Naive thymus-derived CD8-positive, alpha-beta T cell (primary cell): ENCODE data around the gene PAF1. TPM values are rescaled to one million over a fixed set of nuclear protein-coding genes. Genes with fewer than 3 reads are reported as not detected.

Source experiments
- ATAC-seq, 2 donors: fragments of 150-1000 bp; cut with Tn5 transposase in 1 of 2; sonication (Bioruptor Pico), chemical (Tn5 transposase) in 1 of 2; 1 replicate in 1 of 2; 2 replicates in 1 of 2; pipeline ENCODE4 v1.10.0; 2021; ENCODE audit warnings: mild to moderate bottlenecking in 2 of 2, moderate library complexity in 2 of 2
- POLR2A ChIA-PET: fragments of 350-600 bp; sonication (Branson Sonifier 250); formaldehyde crosslinking; loops from one replicate; lab custom pipeline; 2021; ENCODE audit warnings: antibody characterized with exemption; lab: Charles Lee
- DNase-seq, 10 donors: peaks; one replicate each; pipeline versions ENCODE4 v3.0.0 to v3.0.0-alpha.2; 2020 to 2022
- H3K27ac Mint-ChIP-seq, 10 donors: one replicate each; pipeline ENCODE4 v1.8.0; 2020 to 2022; ENCODE audit warnings: mild to moderate bottlenecking in 10 of 10, mixed read lengths in 10 of 10, moderate library complexity in 4 of 10, inconsistent platforms in 1 of 10
- H3K27me3 Mint-ChIP-seq, 5 donors: one replicate each; pipeline ENCODE4 v1.8.0; 2021 to 2022; ENCODE audit warnings: mixed read lengths in 5 of 5
- H3K36me3 Mint-ChIP-seq, 3 donors: one replicate each; pipeline ENCODE4 v1.8.0; 2020 to 2022; ENCODE audit warnings: mixed read lengths in 3 of 3, mild to moderate bottlenecking in 2 of 3, inconsistent platforms in 1 of 3
- H3K4me1 Mint-ChIP-seq, 4 donors: one replicate each; pipeline ENCODE4 v1.8.0; 2021 to 2022; ENCODE audit warnings: mixed read lengths in 4 of 4
- H3K4me3 Mint-ChIP-seq, 10 donors: one replicate each; pipeline ENCODE4 v1.8.0; 2020 to 2022; ENCODE audit warnings: mild to moderate bottlenecking in 10 of 10, mixed read lengths in 10 of 10, moderate library complexity in 6 of 10, inconsistent platforms in 1 of 10
- H3K9me3 Mint-ChIP-seq, 9 donors: one replicate each; pipeline ENCODE4 v1.8.0; 2020 to 2022; ENCODE audit warnings: mixed read lengths in 9 of 9, mild to moderate bottlenecking in 3 of 9, inconsistent platforms in 1 of 9, moderate library complexity in 1 of 9
- polyA plus RNA-seq, 3 donors: library from polyadenylated mRNA; unstranded; fragments of 300-500 nt; fragmentation: Illumina TruSeq; gene quantifications; one replicate each; pipeline ENCODE4 v1.2.3, GENCODE V29; 2021
- total RNA-seq, 8 experiments: library from RNA in 2 of 8; stranded (reverse) in 2 of 8; gene quantifications; one replicate each; pipeline ENCODE4 v1.2.3 and lab custom pipeline; 2021 to 2026

PAF1 gene
- total and polyA plus RNA-seq, 5 experiments from 2014 or later = 30.7 to 53.0 (median 44.4) TPM

- Mint-ChIP-seq H3K36me3 (peaks cover 0 to 67% (median 19%) of the 10 kb centered on the region in 3 donors), H3K4me3 (peak overlapping the region; percentile 95 to 98 (median 98)), H3K27me3 (no peaks in the 10 kb centered on the region), H3K4me1 (peaks cover 15 to 52% (median 46%) of the 10 kb centered on the region in 4 donors), H3K27ac (peak overlapping the region; percentile 94 to 100 (median 100)), H3K9me3 (no peaks in the 10 kb centered on the region)
- ATAC-seq (no peak), DNase-seq (no peak)
- POLR2A ChIA-PET = interaction anchor here (1.0 to 4.6 kb wide), 9 partner anchors 16 to 143 kb away, joined by 3 to 118 read pairs (median 5); partner anchors contain the start of genes EID2B, GMFG, PLEKHG2 and RPS16
Observed at GRCh38 chr19:39389631-39390414, 1.1 kb downstream of the PAF1 start.

- peaks cover 0 to 66% (median 19%) of the 10 kb centered on the region in 3 donors for H3K36me3 Mint-ChIP-seq
- H3K4me1 Mint-ChIP-seq = peaks cover 14 to 46% (median 42%) of the 10 kb centered on the region in 4 donors
- peak overlapping the region in 9 of 10 donors; percentile 77 to 100 (median 99) for H3K27ac Mint-ChIP-seq
- peak overlapping the region in 5 of 10 donors; percentile 12 to 77 (median 23) for H3K4me3 Mint-ChIP-seq
- no peaks in the 10 kb centered on the region for H3K9me3 Mint-ChIP-seq
- no peak for DNase-seq
- no peak for ATAC-seq
- H3K27me3 Mint-ChIP-seq = no peaks in the 10 kb centered on the region
- POLR2A ChIA-PET = interaction anchor here (1.8 to 3.8 kb wide), 2 partner anchors 17 to 24 kb away, joined by 5 to 118 read pairs; partner anchors contain the start of genes PLEKHG2 and ZFP36
Observed at GRCh38 chr19:39388657-39389056, 2.2 kb downstream of the PAF1 start.

GRCh38 chr19:39386557-39386956 is 4.3 kb downstream of the PAF1 start:
- H3K4me1 Mint-ChIP-seq = peaks cover 16 to 40% (median 28%) of the 10 kb centered on the region in 4 donors
- POLR2A ChIA-PET = interaction anchor here (0.5 kb wide), 1 partner anchor 576 kb away, joined by 4 read pairs; no protein-coding TSS in a partner anchor
- ATAC-seq = no peak
- peak overlapping the region in 3 of 10 donors; percentile 13 to 91 (median 86) for H3K27ac Mint-ChIP-seq
- peaks cover 0 to 76% (median 19%) of the 10 kb centered on the region in 3 donors for H3K36me3 Mint-ChIP-seq
- H3K4me3 Mint-ChIP-seq = peak overlapping the region in 2 of 10 donors; percentile 28 to 56
- no peak for DNase-seq
- no peaks in the 10 kb centered on the region for H3K27me3 Mint-ChIP-seq
- no peaks in the 10 kb centered on the region for H3K9me3 Mint-ChIP-seq

GRCh38 chr19:39385629-39386411 is 5.1 kb downstream of the PAF1 start:
- no peak overlapping the region for H3K4me3 Mint-ChIP-seq
- no peaks in the 10 kb centered on the region for H3K9me3 Mint-ChIP-seq
- no peaks in the 10 kb centered on the region for H3K27me3 Mint-ChIP-seq
- POLR2A ChIA-PET = interaction anchor here (0.5 to 0.6 kb wide), 2 partner anchors 575 to 1328 kb away, joined by 3 to 4 read pairs; no protein-coding TSS in a partner anchor
- H3K36me3 Mint-ChIP-seq = peaks cover 0 to 79% (median 25%) of the 10 kb centered on the region in 3 donors
- peak overlapping the region in 8 of 10 donors; percentile 20 to 91 (median 73) for H3K27ac Mint-ChIP-seq
- DNase-seq (no peak), ATAC-seq (no peak)
- H3K4me1 Mint-ChIP-seq = peaks cover 13 to 36% (median 20%) of the 10 kb centered on the region in 4 donors

GRCh38 chr19:39384839-39385568 is 5.9 kb downstream of the PAF1 start:
- peak; percentile 22 to 25 for ATAC-seq
- no peak overlapping the region for H3K4me3 Mint-ChIP-seq
- H3K36me3 Mint-ChIP-seq = peaks cover 0 to 82% (median 28%) of the 10 kb centered on the region in 3 donors
- peak overlapping the region in 8 of 10 donors; percentile 56 to 91 (median 66) for H3K27ac Mint-ChIP-seq
- H3K27me3 Mint-ChIP-seq = no peaks in the 10 kb centered on the region
- DNase-seq = no peak
- H3K9me3 Mint-ChIP-seq = no peaks in the 10 kb centered on the region
- peaks cover 10 to 31% (median 15%) of the 10 kb centered on the region in 4 donors for H3K4me1 Mint-ChIP-seq
- POLR2A ChIA-PET = interaction anchor here (0.6 to 1.0 kb wide), 4 partner anchors 82 to 1482 kb away, joined by 3 read pairs; no protein-coding TSS in a partner anchor

- H3K4me3 Mint-ChIP-seq = no peak overlapping the region
- POLR2A ChIA-PET = no interaction called here
- DNase-seq (no peak), ATAC-seq (no peak)
- peaks cover 3 to 16% (median 7%) of the 10 kb centered on the region in 4 donors for H3K4me1 Mint-ChIP-seq
- H3K9me3 Mint-ChIP-seq = no peaks in the 10 kb centered on the region
- H3K27me3 Mint-ChIP-seq = no peaks in the 10 kb centered on the region
- peak overlapping the region in 7 of 10 donors; percentile 2 to 83 (median 52) for H3K27ac Mint-ChIP-seq
- peaks cover 0 to 85% (median 23%) of the 10 kb centered on the region in 3 donors for H3K36me3 Mint-ChIP-seq
Observed at GRCh38 chr19:39382991-39383828, 7.7 kb downstream of the PAF1 start.

GRCh38 chr19:39381910-39382611 is 8.8 kb downstream of the PAF1 start:
- POLR2A ChIA-PET = no interaction called here
- ATAC-seq (no peak), DNase-seq (no peak)
- peak overlapping the region in 4 of 10 donors; percentile 29 to 83 (median 44) for H3K27ac Mint-ChIP-seq
- no peaks in the 10 kb centered on the region for H3K27me3 Mint-ChIP-seq
- H3K4me3 Mint-ChIP-seq = no peak overlapping the region
- peaks cover 3 to 14% (median 6%) of the 10 kb centered on the region in 4 donors for H3K4me1 Mint-ChIP-seq
- no peaks in the 10 kb centered on the region for H3K9me3 Mint-ChIP-seq
- H3K36me3 Mint-ChIP-seq = peaks cover 0 to 87% (median 23%) of the 10 kb centered on the region in 3 donors

- no peaks in the 10 kb centered on the region for H3K27me3 Mint-ChIP-seq
- peak overlapping the region in 6 of 10 donors; percentile 1 to 46 (median 32) for H3K27ac Mint-ChIP-seq
- peak overlapping the region in 1 of 10 donors; percentile 11 for H3K4me3 Mint-ChIP-seq
- peaks cover 0 to 86% (median 20%) of the 10 kb centered on the region in 3 donors for H3K36me3 Mint-ChIP-seq
- DNase-seq (no peak), ATAC-seq (no peak)
- POLR2A ChIA-PET = interaction anchor here (0.6 kb wide), 1 partner anchor 129 kb away, joined by 3 read pairs; no protein-coding TSS in a partner anchor
- H3K4me1 Mint-ChIP-seq = peaks cover 0 to 9% (median 3%) of the 10 kb centered on the region in 4 donors
- H3K9me3 Mint-ChIP-seq = no peaks in the 10 kb centered on the region
Observed at GRCh38 chr19:39380521-39381502, 10.1 kb downstream of the PAF1 start.

- Mint-ChIP-seq H3K9me3 (no peaks in the 10 kb centered on the region), H3K4me3 (no peak overlapping the region), H3K27me3 (no peaks in the 10 kb centered on the region), H3K36me3 (peaks cover 0 to 87% (median 18%) of the 10 kb centered on the region in 3 donors), H3K27ac (peak overlapping the region in 1 of 10 donors; percentile 6), H3K4me1 (peaks cover 0 to 6% (median under 1%) of the 10 kb centered on the region in 4 donors)
- DNase-seq (no peak), ATAC-seq (no peak)
- POLR2A ChIA-PET = no interaction called here
Observed at GRCh38 chr19:39379865-39380396, 11.0 kb downstream of the PAF1 start.
